SW480 (cell line): ENCODE data around the gene NHSL2.
"Not testable (repeated sequence)": the region's sequence is repeated elsewhere in the genome, so short reads cannot be mapped to it uniquely, and the experiment has no call there.

Source experiments
- DNase-seq: peaks from one replicate; pipeline ENCODE4 v3.0.0-alpha.2; 2016; ENCODE audit warnings: low spot score

NHSL2 gene

GRCh38 chrX:72130156-72130761 is 219.6 kb downstream of the NHSL2 start:
- no peak for DNase-seq

- DNase-seq, result no peak
These were observed 220.2 kb downstream of the NHSL2 start for GRCh38 chrX:72130762-72131250.

- DNase-seq, result peak; percentile 80
These were observed 221.0 kb downstream of the NHSL2 start, which contains the start of gene RTL5 for GRCh38 chrX:72131317-72132294. TSS of gene RTL5 (minus strand) at chrX:72131915.

DNA sequence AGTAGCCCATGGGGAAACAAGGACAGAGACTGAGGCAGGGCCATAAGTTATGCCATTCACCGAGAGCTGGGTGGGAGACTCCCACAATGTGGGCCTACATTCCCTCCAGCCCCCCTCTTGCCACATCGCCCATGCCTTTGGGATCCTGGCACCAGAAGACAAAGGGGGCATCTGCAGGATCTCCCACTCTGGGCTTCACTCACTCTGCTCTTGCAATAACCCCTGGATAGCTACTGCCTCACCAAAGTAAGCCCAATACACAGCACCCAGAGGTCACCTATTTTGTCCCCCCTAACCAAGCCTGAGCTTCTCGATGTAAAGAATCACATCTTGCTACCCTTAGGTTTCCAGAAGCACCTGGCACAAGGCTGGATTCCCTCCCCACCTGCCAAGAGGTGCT is 221.8 kb downstream of the NHSL2 start:
- DNase-seq, result no peak

- no peak for DNase-seq
These were observed 223.4 kb downstream of the NHSL2 start for GRCh38 chrX:72133851-72134546.

GRCh38 chrX:72137846-72138495 is 227.3 kb downstream of the NHSL2 start:
- DNase-seq, result no peak

- DNase-seq, result no peak
These were observed 228.9 kb downstream of the NHSL2 start for GRCh38 chrX:72139538-72139937.

DNA sequence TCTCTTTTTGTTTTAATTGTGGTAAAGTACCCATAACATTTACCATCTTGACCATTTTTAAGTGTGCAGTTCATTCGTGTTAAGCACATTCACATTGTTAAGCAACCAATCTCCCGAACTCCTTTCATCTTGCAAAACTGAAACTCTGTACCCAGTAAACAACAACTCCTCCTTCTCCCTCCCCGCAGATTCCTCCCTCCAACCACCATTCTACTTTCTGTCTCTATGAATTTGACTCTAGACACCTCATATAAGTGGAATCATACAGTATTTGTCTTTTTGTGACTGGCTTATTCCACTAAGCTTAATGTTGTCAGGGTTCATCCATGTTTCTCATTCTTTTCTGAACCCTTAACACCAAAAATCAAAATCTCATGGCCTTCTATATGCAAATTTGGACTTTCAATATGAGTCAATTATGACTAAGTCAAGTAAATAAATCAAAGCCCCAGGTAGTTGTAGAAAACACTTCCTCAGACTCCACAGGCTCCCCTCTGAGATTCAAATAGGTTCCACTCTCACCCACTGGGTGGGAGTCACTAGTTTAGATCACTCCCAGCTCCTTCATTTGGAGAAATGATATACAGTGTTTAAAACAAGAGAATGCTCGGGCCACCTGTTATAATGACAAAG is 230.8 kb downstream of the NHSL2 start:
- DNase-seq, result no peak

DNA sequence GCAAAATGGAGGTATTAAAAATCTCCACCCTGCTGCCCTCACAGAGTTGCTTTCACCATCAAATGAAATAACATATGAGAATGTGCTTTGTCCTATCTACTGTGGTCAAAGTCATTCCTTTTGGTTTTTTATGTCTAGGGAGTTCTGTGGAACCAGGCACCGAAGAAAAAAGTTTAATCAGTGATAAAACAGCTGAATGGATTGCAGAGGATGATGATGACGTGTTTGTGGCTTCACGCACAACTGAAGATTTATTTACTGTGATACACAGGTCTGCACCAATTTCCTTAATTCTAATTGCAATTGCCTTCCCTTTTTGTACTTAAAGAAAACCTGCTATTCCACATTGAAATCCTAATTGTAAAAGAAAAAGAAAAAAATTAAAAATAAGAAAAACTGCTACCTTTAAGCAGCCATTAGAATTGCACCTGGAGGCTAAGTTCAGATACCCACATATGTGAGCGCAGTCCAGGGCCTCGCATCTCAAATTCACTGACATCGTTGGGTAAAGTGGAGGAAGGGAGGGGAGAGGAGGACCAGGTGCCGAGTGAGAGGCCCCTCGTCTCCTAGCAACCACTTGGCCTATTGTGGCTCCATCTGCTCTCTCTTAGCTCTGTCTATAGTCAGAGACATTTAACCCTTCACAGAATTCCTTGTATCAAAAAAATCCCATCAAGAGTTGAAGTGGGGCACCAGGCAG is 231.6 kb downstream of the NHSL2 start:
- DNase-seq, result no peak

- no peak for DNase-seq
These were observed 232.4 kb downstream of the NHSL2 start for GRCh38 chrX:72142794-72143608.

GRCh38 chrX:72143609-72143907 is 232.9 kb downstream of the NHSL2 start:
- no peak for DNase-seq

- no peak for DNase-seq
These were observed 234.5 kb downstream of the NHSL2 start for GRCh38 chrX:72145181-72145580.

DNA sequence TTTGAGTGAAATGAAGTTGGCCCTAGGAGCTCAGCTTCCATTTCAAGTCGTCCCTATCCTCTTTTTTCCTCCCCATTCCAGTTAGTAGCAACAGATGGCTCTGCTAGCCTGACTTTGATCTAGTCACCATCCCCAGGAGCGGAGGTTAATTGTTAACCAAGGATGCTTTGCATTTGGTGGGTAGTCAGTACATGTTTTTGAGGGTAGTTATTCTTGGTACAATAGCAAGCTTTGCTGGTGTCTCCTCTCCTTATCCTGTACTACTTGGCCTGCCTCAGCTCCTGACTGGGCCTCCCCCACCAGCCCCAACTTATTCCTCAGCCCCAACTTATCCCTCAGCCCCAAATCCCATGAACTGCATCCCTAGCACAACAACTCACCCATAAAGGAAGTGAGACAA is 235.9 kb downstream of the NHSL2 start:
- peak; percentile 31 for DNase-seq

DNA sequence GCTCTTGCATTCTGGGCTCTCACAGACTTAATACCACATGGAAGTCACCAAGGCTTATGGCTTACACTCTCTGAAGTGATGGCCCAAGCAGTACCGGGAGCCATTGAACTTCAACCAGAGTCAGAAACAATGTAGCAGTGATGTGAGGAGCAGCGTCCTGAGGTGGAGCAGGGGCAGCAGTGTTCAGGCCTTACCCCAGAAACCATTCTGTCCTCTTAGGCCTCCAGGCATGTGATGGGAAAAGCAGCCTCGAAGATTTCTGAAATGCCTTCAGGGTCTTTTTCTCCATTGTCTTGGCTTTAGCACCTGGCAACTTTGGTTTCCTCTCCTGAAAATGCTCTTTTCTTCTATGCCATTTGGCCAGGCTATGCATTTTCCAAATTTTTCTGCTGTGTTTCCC is 248.1 kb downstream of the NHSL2 start:
- DNase-seq, result no peak

DNA sequence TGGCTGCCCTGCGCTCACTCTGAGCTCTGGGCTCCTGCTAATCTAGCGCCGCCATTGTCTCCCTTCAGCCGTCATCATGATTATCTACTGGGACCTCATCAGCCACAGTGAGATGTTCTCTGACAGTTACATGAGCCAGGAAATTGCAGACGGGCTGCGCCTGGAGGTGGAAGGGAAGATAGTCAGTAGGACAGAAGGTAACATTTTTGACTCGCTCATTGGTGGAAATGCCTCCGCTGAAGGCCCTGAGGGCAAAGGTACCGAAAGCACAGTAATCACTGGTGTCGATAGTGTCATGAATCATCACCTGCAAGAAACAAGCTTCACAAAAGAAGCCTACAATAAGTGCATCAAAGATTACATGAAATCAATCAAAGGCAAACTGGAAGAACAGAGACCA is 249.1 kb downstream of the NHSL2 start:
- DNase-seq, result no peak

- no peak for DNase-seq
These were observed 254.9 kb downstream of the NHSL2 start for GRCh38 chrX:72165551-72165950.

- DNase-seq, result no peak
These were observed 258.5 kb downstream of the NHSL2 start for GRCh38 chrX:72169008-72169728.

GRCh38 chrX:72176289-72176688 is 265.6 kb downstream of the NHSL2 start:
- not testable (repeated sequence) for DNase-seq

DNA sequence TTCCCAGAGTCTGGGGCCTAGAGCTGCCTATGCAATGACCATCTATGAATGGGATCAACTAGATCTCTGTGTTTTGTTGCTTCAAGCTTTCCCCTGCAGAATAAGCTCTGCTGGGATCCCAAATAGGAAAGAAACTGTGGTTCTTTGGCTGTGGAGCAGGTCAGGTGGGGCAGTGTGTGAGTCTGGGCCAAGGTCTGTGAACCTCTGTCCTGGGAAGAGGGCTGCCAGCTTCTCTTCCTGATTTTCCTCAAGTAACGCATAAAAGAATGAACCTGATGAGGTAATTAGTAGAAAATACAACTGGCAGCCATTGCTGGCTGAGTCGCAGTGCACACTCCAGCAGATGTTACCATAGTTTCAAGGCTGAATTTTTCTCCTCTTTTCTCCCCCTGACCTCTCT is 266.3 kb downstream of the NHSL2 start:
- no peak for DNase-seq

GRCh38 chrX:72180539-72180938 is 269.9 kb downstream of the NHSL2 start:
- no peak for DNase-seq
